Measurements from ENCODE around the gene PAX8. TPM values are rescaled to one million over a fixed set of nuclear protein-coding genes. Genes with fewer than 3 reads are reported as not detected.

The PAX8 gene
- total RNA-seq, 1 experiment from 2014 or later: 3.4 TPM

DNA sequence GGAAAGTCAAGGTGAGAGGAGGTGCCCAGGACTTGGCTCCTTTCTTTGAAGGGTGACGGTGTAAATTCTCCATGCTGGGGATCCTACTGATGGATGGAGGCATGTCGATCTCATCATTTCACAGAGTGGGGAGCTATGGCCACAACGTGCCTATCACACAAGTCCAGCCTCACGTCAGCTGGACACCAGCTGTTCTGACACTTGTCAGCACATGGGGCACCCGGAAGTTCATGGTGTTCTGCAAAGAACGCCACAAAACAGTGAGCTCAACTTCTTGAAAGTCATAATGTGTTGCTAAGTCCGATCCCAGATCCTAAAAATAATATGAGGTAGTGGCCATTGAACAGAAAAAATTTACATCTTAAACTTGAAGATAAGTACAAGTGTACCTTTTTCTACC is 12.3 kb downstream of the PAX8 start:
- DNase-seq (no peak), ATAC-seq (no peak)
- Histone ChIP-seq H3K36me3 (ENCODE audit: low read depth, low read length) (no peaks in the 10 kb centered on the region), H3K4me2 (ENCODE audit: low read length) (no peak overlapping the region), H2AFZ (ENCODE audit: low read length) (no peak overlapping the region), H3K4me3 (ENCODE audit: low read length) (no peak overlapping the region), H3K79me2 (ENCODE audit: low read length) (no peaks in the 10 kb centered on the region), H3K9ac (ENCODE audit: low read length) (no peak overlapping the region), H3K9me2 (replicated peaks; ENCODE audit: low read length) (no peaks in the 10 kb centered on the region), H4K20me1 (ENCODE audit: low read length) (no peaks in the 10 kb centered on the region), H3F3A (ENCODE audit: low read length, unreplicated experiment) (no peaks in the 10 kb centered on the region), H3K27ac (ENCODE audit: low read length) (no peak overlapping the region), H3K9me3 (ENCODE audit: low read length) (no peaks in the 10 kb centered on the region), H3K4me1 (ENCODE audit: insufficient read depth, low read length) (no peaks in the 10 kb centered on the region), H3K27me3 (ENCODE audit: low read length) (no peaks in the 10 kb centered on the region)
- no TSS peak for BruUV-seq (replicated peaks)
- TF ChIP-seq EZH2phosphoT487 (IDR thresholded peaks at IDR 0.05; ENCODE audit: borderline replicate concordance, low read length) (no peak), EZH2 (IDR thresholded peaks at IDR 0.05; ENCODE audit: low read length, unreplicated experiment) (no peak)
- TF ChIP-seq, protein P1, sequence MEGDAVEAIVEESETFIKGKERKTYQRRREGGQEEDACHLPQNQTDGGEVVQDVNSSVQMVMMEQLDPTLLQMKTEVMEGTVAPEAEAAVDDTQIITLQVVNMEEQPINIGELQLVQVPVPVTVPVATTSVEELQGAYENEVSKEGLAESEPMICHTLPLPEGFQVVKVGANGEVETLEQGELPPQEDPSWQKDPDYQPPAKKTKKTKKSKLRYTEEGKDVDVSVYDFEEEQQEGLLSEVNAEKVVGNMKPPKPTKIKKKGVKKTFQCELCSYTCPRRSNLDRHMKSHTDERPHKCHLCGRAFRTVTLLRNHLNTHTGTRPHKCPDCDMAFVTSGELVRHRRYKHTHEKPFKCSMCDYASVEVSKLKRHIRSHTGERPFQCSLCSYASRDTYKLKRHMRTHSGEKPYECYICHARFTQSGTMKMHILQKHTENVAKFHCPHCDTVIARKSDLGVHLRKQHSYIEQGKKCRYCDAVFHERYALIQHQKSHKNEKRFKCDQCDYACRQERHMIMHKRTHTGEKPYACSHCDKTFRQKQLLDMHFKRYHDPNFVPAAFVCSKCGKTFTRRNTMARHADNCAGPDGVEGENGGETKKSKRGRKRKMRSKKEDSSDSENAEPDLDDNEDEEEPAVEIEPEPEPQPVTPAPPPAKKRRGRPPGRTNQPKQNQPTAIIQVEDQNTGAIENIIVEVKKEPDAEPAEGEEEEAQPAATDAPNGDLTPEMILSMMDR (conservative IDR thresholded peaks at IDR 0.05; ENCODE audit: low read depth, low read length): no peak
- CTCF ChIA-PET: no interaction called here
- POLR2A ChIA-PET (ENCODE audit: unreplicated experiment): no interaction called here
- intact Hi-C loops (cut with micrococcal nuclease): no loop called here

GRCh38 chr2:113264713-113265403 is 13.9 kb downstream of the PAX8 start:
- H3K36me3 ChIP-seq (ENCODE audit: low read depth, low read length): no peaks in the 10 kb centered on the region
- ChIA-PET POLR2A (ENCODE audit: unreplicated experiment) (no interaction called here), CTCF (no interaction called here)
- TF ChIP-seq, protein P1 (conservative IDR thresholded peaks at IDR 0.05; ENCODE audit: low read depth, low read length): no peak
- no peak for TF ChIP-seq EZH2 (IDR thresholded peaks at IDR 0.05; ENCODE audit: low read length, unreplicated experiment)
- no peak for TF ChIP-seq EZH2phosphoT487 (IDR thresholded peaks at IDR 0.05; ENCODE audit: borderline replicate concordance, low read length)
- H3K79me2 ChIP-seq (ENCODE audit: low read length): no peaks in the 10 kb centered on the region
- H3K27me3 ChIP-seq (ENCODE audit: low read length): no peaks in the 10 kb centered on the region
- intact Hi-C loops (cut with micrococcal nuclease): no loop called here
- ATAC-seq (no peak), DNase-seq (no peak)
- no peaks in the 10 kb centered on the region for H3K4me1 ChIP-seq (ENCODE audit: insufficient read depth, low read length)
- H3K9me2 ChIP-seq (replicated peaks; ENCODE audit: low read length): no peaks in the 10 kb centered on the region
- H3K4me3 ChIP-seq (ENCODE audit: low read length): no peak overlapping the region
- no peaks in the 10 kb centered on the region for H4K20me1 ChIP-seq (ENCODE audit: low read length)
- no peaks in the 10 kb centered on the region for H3F3A ChIP-seq (ENCODE audit: low read length, unreplicated experiment)
- H3K9ac ChIP-seq (ENCODE audit: low read length): no peak overlapping the region
- H3K9me3 ChIP-seq (ENCODE audit: low read length): no peaks in the 10 kb centered on the region
- no TSS peak for BruUV-seq (replicated peaks)
- no peak overlapping the region for H3K4me2 ChIP-seq (ENCODE audit: low read length)
- no peak overlapping the region for H3K27ac ChIP-seq (ENCODE audit: low read length)
- H2AFZ ChIP-seq (ENCODE audit: low read length): no peak overlapping the region

GRCh38 chr2:113263546-113263945 is 15.2 kb downstream of the PAX8 start:
- POLR2A ChIA-PET (ENCODE audit: unreplicated experiment): no interaction called here
- ATAC-seq (no peak), DNase-seq (no peak)
- no TSS peak for BruUV-seq (replicated peaks)
- Histone ChIP-seq H3K36me3 (ENCODE audit: low read depth, low read length) (no peaks in the 10 kb centered on the region), H3K4me1 (ENCODE audit: insufficient read depth, low read length) (no peaks in the 10 kb centered on the region), H3K9me3 (ENCODE audit: low read length) (no peaks in the 10 kb centered on the region), H3K27ac (ENCODE audit: low read length) (no peak overlapping the region), H3K27me3 (ENCODE audit: low read length) (no peaks in the 10 kb centered on the region), H3K79me2 (ENCODE audit: low read length) (no peaks in the 10 kb centered on the region), H4K20me1 (ENCODE audit: low read length) (no peaks in the 10 kb centered on the region), H3K9ac (ENCODE audit: low read length) (no peak overlapping the region), H3K4me2 (ENCODE audit: low read length) (no peak overlapping the region), H3K4me3 (ENCODE audit: low read length) (no peak overlapping the region), H3F3A (ENCODE audit: low read length, unreplicated experiment) (no peaks in the 10 kb centered on the region), H3K9me2 (replicated peaks; ENCODE audit: low read length) (no peaks in the 10 kb centered on the region), H2AFZ (ENCODE audit: low read length) (no peak overlapping the region)
- CTCF ChIA-PET: no interaction called here
- intact Hi-C loops (cut with micrococcal nuclease): no loop called here
- TF ChIP-seq, protein P1 (conservative IDR thresholded peaks at IDR 0.05; ENCODE audit: low read depth, low read length): no peak
- no peak for TF ChIP-seq EZH2 (IDR thresholded peaks at IDR 0.05; ENCODE audit: low read length, unreplicated experiment)
- no peak for TF ChIP-seq EZH2phosphoT487 (IDR thresholded peaks at IDR 0.05; ENCODE audit: borderline replicate concordance, low read length)
